H1 (cell line): ENCODE results near the gene ACKR2. TPM values are rescaled to one million over a fixed set of nuclear protein-coding genes. Genes with fewer than 3 reads are reported as not detected.
A peak's percentile ranks its signal among the peaks of the same experiment; 100 is the strongest.

Experiments
- CHD7 ChIP-seq: fragments of 300-600 bp; sonication (generic); IDR thresholded peaks from 2 replicates; pipeline ENCODE4 v1.7.1; 2012; ENCODE audit warnings: low read length, moderate library complexity, mild to moderate bottlenecking, inconsistent platforms; ENCODE audit not compliant: insufficient replicate concordance
- KDM4A ChIP-seq: IDR thresholded peaks from one replicate; pipeline ENCODE4 v1.7.1; 2012; ENCODE audit warnings: low read depth, mild to moderate bottlenecking, moderate library complexity, low read length, inconsistent platforms; ENCODE audit not compliant: severe bottlenecking
- SIN3A ChIP-seq, 2 experiments: IDR thresholded peaks in 1 of 2; conservative IDR thresholded peaks in 1 of 2; 2 replicates each; pipeline ENCODE4 v1.6.1; 2011 to 2012; ENCODE audit warnings: low read length in 2 of 2, improper control_type of control experiment in 1 of 2, low read depth in 1 of 2, mild to moderate bottlenecking in 1 of 2
- TBP ChIP-seq: IDR thresholded peaks from 2 replicates; pipeline ENCODE4 v1.6.1; 2011; ENCODE audit warnings: low read depth, low read length, improper control_type of control experiment
- polyA plus RNA-seq, 7 experiments: library from polyadenylated mRNA; depleted of rRNA in 3 of 7; stranded (reverse) in 5 of 7; unstranded in 2 of 7; fragments of >200 nt in 5 of 7; fragments of 200-250 nt in 2 of 7; gene quantifications; 1 replicate in 5 of 7; 2 replicates in 1 of 7; 4 replicates in 1 of 7; pipeline versions ENCODE4 v1.2.1 to v1.2.3, GENCODE V29; 2011 to 2013; ENCODE audit warnings: missing spikeins in 2 of 7, mixed read lengths in 2 of 7
- total RNA-seq: library from RNA; stranded (reverse); fragmentation: NEBNext Ultra II Directional; extraction: Animal tissue kit (Norgen Biotek cat#: 25700); gene quantifications from 2 replicates; pipeline ENCODE4 v1.2.1, GENCODE V29; 2021

The ACKR2 gene
- total and polyA plus RNA-seq, 2 of the 8 experiments (the other 6 are each of a cell fraction or from before 2014, with no cell fraction given) = 0.09 to 0.12 TPM

- TF ChIP-seq CHD7 (no peak), TBP (0 out of 2 replicates have a peak, but pooled peaks have one; percentile 25), SIN3A (conservative IDR thresholded peaks at IDR 0.05 in 1 of 2, IDR thresholded peaks at IDR 0.05 in 1 of 2; ENCODE audit: low read depth in 1 of 2, low read length in 2 of 2) (peak in 1 of 2 experiments; percentile 19; a peak in 1 of 4 replicates), KDM4A (peak; percentile 48)
Measured at GRCh38 chr3:42803414-42804105, 5.7 kb upstream of the ACKR2 start (continued).
